H1 (cell line): ENCODE results near the gene TMEM255B. TPM values are rescaled to one million over a fixed set of nuclear protein-coding genes. Genes with fewer than 3 reads are reported as not detected.
"Not testable (repeated sequence)": the region's sequence is repeated elsewhere in the genome, so short reads cannot be mapped to it uniquely, and the experiment has no call there.

ENCODE experiments used
- CTCF ChIA-PET: fragments of 300-600 bp; sonication (Branson Sonifier 250); formaldehyde crosslinking; loops from one replicate; lab custom pipeline; 2021; ENCODE audit not compliant: partially characterized antibody; lab: Charles Lee
- POLR2A ChIA-PET: fragments of 300-600 bp; sonication (Branson Sonifier 250); formaldehyde crosslinking; loops from one replicate; lab custom pipeline; 2021; ENCODE audit warnings: inconsistent platforms; ENCODE audit not compliant: partially characterized antibody; lab: Charles Lee
- DNase-seq, 2 experiments: peaks; one replicate each; pipeline versions ENCODE4 v3.0.0 to v3.0.0-alpha.2; 2010 to 2022; ENCODE audit warnings: low spot score in 2 of 2, low read depth in 1 of 2, mixed read lengths in 1 of 2
- FAIRE-seq: peaks from 2 replicates; lab custom pipeline; 2011; peaks lifted over from hg19 to GRCh38; lab: Jason Lieb, UNC
- H2AFZ ChIP-seq: 2 replicates; pipeline ENCODE4 v1.8.1; 2012; ENCODE audit warnings: low read length, inconsistent platforms
- H2AK5ac ChIP-seq: 2 replicates; pipeline ENCODE4 v1.6.1; 2013; ENCODE audit warnings: low read depth, low read length
- H2BK120ac ChIP-seq: replicated peaks from 2 replicates; pipeline ENCODE3; 2013; ENCODE audit warnings: low read depth, low read length, inconsistent platforms
- H2BK12ac ChIP-seq: 2 replicates; pipeline ENCODE4 v1.6.1; 2013; ENCODE audit warnings: low read depth, low read length
- H2BK15ac ChIP-seq: 2 replicates; pipeline ENCODE4 v1.6.1; 2013; ENCODE audit warnings: low read length
- H2BK20ac ChIP-seq: 2 replicates; pipeline ENCODE4 v1.6.1; 2013; ENCODE audit warnings: low read length
- H2BK5ac ChIP-seq: 2 replicates; pipeline ENCODE4 v1.6.1; 2013; ENCODE audit warnings: low read depth, low read length
- H3K14ac ChIP-seq: 2 replicates; pipeline ENCODE4 v1.6.1; 2013; ENCODE audit warnings: inconsistent platforms; ENCODE audit not compliant: insufficient read length
- H3K18ac ChIP-seq: 2 replicates; pipeline ENCODE4 v1.6.1; 2013; ENCODE audit warnings: low read length; ENCODE audit errors: extremely low read depth
- H3K23ac ChIP-seq: 2 replicates; pipeline ENCODE4 v1.6.1; 2013; ENCODE audit warnings: inconsistent platforms; ENCODE audit not compliant: insufficient read length
- H3K23me2 ChIP-seq: 2 replicates; pipeline ENCODE4 v1.6.1; 2013; ENCODE audit warnings: low read depth, low read length
- H3K27ac ChIP-seq: 2 replicates; pipeline ENCODE4 v1.6.1; 2011; ENCODE audit warnings: low read depth, low read length, inconsistent platforms
- H3K27me3 ChIP-seq, 4 experiments: replicated peaks in 1 of 4; 1 replicate in 1 of 4; 2 replicates in 3 of 4; pipeline versions ENCODE4 v1.6.1 to v1.8.1; 2011 to 2013; ENCODE audit warnings: low read length in 3 of 4, mild to moderate bottlenecking in 3 of 4, inconsistent platforms in 2 of 4, mixed read lengths in 2 of 4, moderate library complexity in 1 of 4; ENCODE audit not compliant: control insufficient read depth in 3 of 4, insufficient read depth in 3 of 4; ENCODE audit errors: extremely low read depth in 1 of 4
- H3K36me3 ChIP-seq, 4 experiments: 2 replicates each; pipeline versions ENCODE4 v1.6.1 to v1.8.1; 2011 to 2013; ENCODE audit warnings: mild to moderate bottlenecking in 4 of 4, low read length in 3 of 4, moderate library complexity in 2 of 4, control low read depth in 1 of 4, inconsistent platforms in 1 of 4; ENCODE audit not compliant: insufficient read depth in 4 of 4, control insufficient read depth in 2 of 4
- H3K4ac ChIP-seq: replicated peaks from 2 replicates; pipeline ENCODE3; 2013; ENCODE audit warnings: low read length, low read depth, mixed read lengths, inconsistent platforms; ENCODE audit not compliant: insufficient read length
- H3K4me1 ChIP-seq, 4 experiments: replicated peaks in 1 of 4; 1 replicate in 1 of 4; 2 replicates in 3 of 4; pipeline versions ENCODE4 v1.6.1 to v1.8.1; 2011 to 2013; ENCODE audit warnings: low read length in 3 of 4, inconsistent platforms in 2 of 4, mixed read lengths in 1 of 4; ENCODE audit not compliant: insufficient read depth in 4 of 4, control insufficient read depth in 3 of 4
- H3K4me2 ChIP-seq, 2 experiments: 2 replicates each; pipeline versions ENCODE4 v1.6.1 to v1.8.1; 2011 to 2013; ENCODE audit warnings: low read depth in 2 of 2, low read length in 2 of 2, control low read depth in 1 of 2, inconsistent platforms in 1 of 2, mild to moderate bottlenecking in 1 of 2; ENCODE audit not compliant: insufficient read depth in 1 of 2
- H3K4me3 ChIP-seq, 4 experiments: fragments of 200-600, 300-600 bp in 1 of 4; sonication (generic), shearing (Covaris generic), sonication (Bioruptor Twin) in 1 of 4; 2 replicates each; pipeline versions ENCODE4 v1.5.1 to v1.8.1; 2011 to 2016; ENCODE audit warnings: low read length in 4 of 4, low read depth in 3 of 4, control low read depth in 2 of 4, inconsistent platforms in 2 of 4, mild to moderate bottlenecking in 2 of 4, mixed read lengths in 1 of 4, moderate library complexity in 1 of 4; ENCODE audit not compliant: insufficient read depth in 2 of 4; ENCODE audit errors: extremely low read depth in 1 of 4
- H3K56ac ChIP-seq: replicated peaks from 2 replicates; pipeline ENCODE3; 2013; ENCODE audit warnings: low read depth, mild to moderate bottlenecking, mixed read lengths, low read length, inconsistent platforms; ENCODE audit not compliant: insufficient read length
- H3K79me1 ChIP-seq: 2 replicates; pipeline ENCODE4 v1.6.1; 2013; ENCODE audit warnings: low read depth, low read length, control low read depth
- H3K79me2 ChIP-seq, 2 experiments: 2 replicates each; pipeline versions ENCODE4 v1.6.1 to v1.8.1; 2012 to 2013; ENCODE audit warnings: low read length in 2 of 2, mild to moderate bottlenecking in 2 of 2, inconsistent platforms in 1 of 2; ENCODE audit not compliant: insufficient read depth in 2 of 2, control insufficient read depth in 1 of 2
- H3K9ac ChIP-seq, 4 experiments: replicated peaks in 1 of 4; 1 replicate in 1 of 4; 2 replicates in 3 of 4; pipeline versions ENCODE4 v1.6.1 to v1.8.1; 2011 to 2013; ENCODE audit warnings: low read depth in 3 of 4, low read length in 3 of 4, control low read depth in 2 of 4, mild to moderate bottlenecking in 2 of 4, moderate library complexity in 2 of 4, inconsistent platforms in 1 of 4; ENCODE audit errors: extremely low read depth in 1 of 4
- H3K9me3 ChIP-seq, 2 experiments: 2 replicates each; pipeline versions ENCODE4 v1.6.1 to v1.8.1; 2012 to 2013; ENCODE audit warnings: mild to moderate bottlenecking in 2 of 2, moderate library complexity in 2 of 2, control low read depth in 1 of 2, inconsistent platforms in 1 of 2, low read depth in 1 of 2, low read length in 1 of 2, mixed read lengths in 1 of 2; ENCODE audit not compliant: insufficient read depth in 2 of 2
- H4K20me1 ChIP-seq, 2 experiments: replicated peaks in 1 of 2; 2 replicates each; pipeline versions ENCODE3 to v1.8.1; 2011 to 2013; ENCODE audit warnings: inconsistent platforms in 2 of 2, low read length in 2 of 2, mild to moderate bottlenecking in 1 of 2; ENCODE audit not compliant: insufficient read depth in 2 of 2, control insufficient read depth in 1 of 2
- H4K5ac ChIP-seq: 2 replicates; pipeline ENCODE4 v1.6.1; 2013; ENCODE audit warnings: low read length, low read depth, mixed read lengths, inconsistent platforms; ENCODE audit not compliant: insufficient read length
- H4K8ac ChIP-seq: 2 replicates; pipeline ENCODE4 v1.8.0; 2013; ENCODE audit warnings: mild to moderate bottlenecking, moderate library complexity, low read length, inconsistent platforms; ENCODE audit not compliant: insufficient read depth; ENCODE audit errors: extremely low read depth
- H4K91ac ChIP-seq: replicated peaks from 2 replicates; pipeline ENCODE3; 2013; ENCODE audit warnings: low read length, mixed read lengths, inconsistent platforms; ENCODE audit not compliant: insufficient read length
- WGBS, 2 experiments: shearing (Covaris generic) in 1 of 2; methylation state at CpG; one replicate each; pipeline versions ENCODE4 v1.1.6 to v1.1.7; 2013 to 2015; ENCODE audit warnings: low lambda C conversion rate in 2 of 2, mixed read lengths in 2 of 2, inconsistent platforms in 1 of 2, low coverage in 1 of 2, missing lambda C conversion rate in 1 of 2; ENCODE audit not compliant: insufficient replicate concordance in 2 of 2, insufficient coverage in 1 of 2, insufficient read length in 1 of 2; ENCODE audit errors: extremely low coverage in 1 of 2, missing lambda C conversion rate in 1 of 2; 5-methylcytosine and 5-hydroxymethylcytosine counted together
- polyA plus RNA-seq, 7 experiments: library from polyadenylated mRNA; depleted of rRNA in 3 of 7; stranded (reverse) in 5 of 7; unstranded in 2 of 7; fragments of >200 nt in 5 of 7; fragments of 200-250 nt in 2 of 7; gene quantifications; 1 replicate in 5 of 7; 2 replicates in 1 of 7; 4 replicates in 1 of 7; pipeline versions ENCODE4 v1.2.1 to v1.2.3, GENCODE V29; 2011 to 2013; ENCODE audit warnings: missing spikeins in 2 of 7, mixed read lengths in 2 of 7
- total RNA-seq: library from RNA; stranded (reverse); fragmentation: NEBNext Ultra II Directional; extraction: Animal tissue kit (Norgen Biotek cat#: 25700); gene quantifications from 2 replicates; pipeline ENCODE4 v1.2.1, GENCODE V29; 2021

The TMEM255B gene
- total and polyA plus RNA-seq, 2 of the 8 experiments (the other 6 are each of a cell fraction or from before 2014, with no cell fraction given), result 3.4 to 4.4 TPM

DNA sequence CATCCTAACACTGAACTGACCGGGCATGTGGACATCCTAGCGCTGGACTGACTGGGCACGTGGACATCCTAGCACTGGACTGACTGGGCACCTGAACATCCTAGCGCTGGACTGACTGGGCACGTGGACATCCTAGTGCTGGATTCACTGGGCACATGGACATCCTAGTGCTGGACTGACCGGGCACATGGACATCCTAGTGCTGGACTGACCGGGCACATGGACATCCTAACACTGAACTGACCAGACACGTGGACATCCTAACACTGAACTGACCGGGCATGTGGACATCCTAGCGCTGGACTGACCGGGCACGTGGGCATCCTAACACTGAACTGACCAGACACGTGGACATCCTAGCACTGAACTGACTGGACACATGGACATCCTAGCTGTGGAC is 30.9 kb downstream of the TMEM255B start:
- H3K14ac ChIP-seq, H4K5ac ChIP-seq, H2BK120ac ChIP-seq, POLR2A ChIA-PET, H2AFZ ChIP-seq, H3K9me3 ChIP-seq, H2BK12ac ChIP-seq, H3K4me3 ChIP-seq, H3K27me3 ChIP-seq, H3K23me2 ChIP-seq, H3K23ac ChIP-seq, H4K20me1 ChIP-seq, H3K79me2 ChIP-seq, H4K91ac ChIP-seq, H3K18ac ChIP-seq, H2AK5ac ChIP-seq, H2BK20ac ChIP-seq, H2BK15ac ChIP-seq, H3K4me2 ChIP-seq, FAIRE-seq, H3K36me3 ChIP-seq, H3K56ac ChIP-seq, H2BK5ac ChIP-seq, DNase-seq, H3K79me1 ChIP-seq, H3K4ac ChIP-seq, H4K8ac ChIP-seq, H3K27ac ChIP-seq, H3K9ac ChIP-seq, H3K4me1 ChIP-seq, CTCF ChIA-PET: not testable (repeated sequence)
- WGBS, 2 experiments, result 94% methylated on average over 13 of the region's 13 CpGs; no CpG with 5 or more reads in 1 of the 2 experiments
